Spinal cord (tissue), 10 donors: ENCODE data around the gene LRRC43. TPM values are rescaled to one million over a fixed set of nuclear protein-coding genes. Genes with fewer than 3 reads are reported as not detected.

Source experiments
- DNase-seq, 6 donors: peaks; one replicate each; pipeline versions ENCODE4 v3.0.0 to v3.0.0-alpha.2; 2013 to 2015; ENCODE audit warnings: low spot score in 6 of 6, low read depth in 4 of 6
- H3K27ac ChIP-seq: one replicate; pipeline ENCODE4 v1.5.1; 2013; ENCODE audit warnings: low read depth, low read length, control low read depth
- H3K27me3 ChIP-seq: one replicate; pipeline ENCODE4 v1.6.1; 2013; ENCODE audit warnings: low read length; ENCODE audit not compliant: control insufficient read depth, insufficient read depth
- H3K36me3 ChIP-seq: one replicate; pipeline ENCODE4 v1.6.1; 2013; ENCODE audit warnings: low read length; ENCODE audit not compliant: control insufficient read depth, insufficient read depth
- H3K4me1 ChIP-seq: one replicate; pipeline ENCODE4 v1.6.1; 2013; ENCODE audit warnings: low read length; ENCODE audit not compliant: control insufficient read depth, insufficient read depth
- H3K4me3 ChIP-seq: one replicate; pipeline ENCODE4 v1.5.1; 2013; ENCODE audit warnings: low read depth, low read length, control low read depth
- H3K9me3 ChIP-seq: one replicate; pipeline ENCODE4 v1.6.1; 2013; ENCODE audit warnings: low read length; ENCODE audit not compliant: control insufficient read depth, insufficient read depth
- WGBS: methylation state at CpG from one replicate; pipeline ENCODE4 v1.1.5; 2013; ENCODE audit warnings: missing lambda C conversion rate; ENCODE audit not compliant: insufficient coverage; 5-methylcytosine and 5-hydroxymethylcytosine counted together
- polyA plus RNA-seq, 2 donors: library from polyadenylated mRNA; unstranded; fragments of 120-200 nt; gene quantifications; one replicate each; pipeline ENCODE4 v1.2.1, GENCODE V29; 2013; ENCODE audit not compliant: insufficient read length in 2 of 2
- total RNA-seq, 2 donors: library from RNA; depleted of rRNA in 1 of 2; stranded (reverse); fragments of 120-200 nt in 1 of 2; fragments of >200 nt in 1 of 2; gene quantifications; one replicate each; pipeline versions ENCODE4 v1.2.3 to v1.2.4, GENCODE V29; 2013 to 2014
- donor health status: healthy.

The LRRC43 gene
- total and polyA plus RNA-seq, 4 donors = 4.6 to 8.9 (median 7.7) TPM

- Histone ChIP-seq H3K27me3 (no peaks in the 10 kb centered on the region), H3K27ac (no peak overlapping the region), H3K4me1 (no peaks in the 10 kb centered on the region), H3K4me3 (no peak overlapping the region), H3K36me3 (peaks cover 44% of the 10 kb centered on the region), H3K9me3 (no peaks in the 10 kb centered on the region)
- DNase-seq = no peak
- 92% methylated on average over 5 of the region's 10 CpGs for WGBS
Observed at GRCh38 chr12:122232691-122233090, 49.8 kb downstream of the LRRC43 start.

DNA sequence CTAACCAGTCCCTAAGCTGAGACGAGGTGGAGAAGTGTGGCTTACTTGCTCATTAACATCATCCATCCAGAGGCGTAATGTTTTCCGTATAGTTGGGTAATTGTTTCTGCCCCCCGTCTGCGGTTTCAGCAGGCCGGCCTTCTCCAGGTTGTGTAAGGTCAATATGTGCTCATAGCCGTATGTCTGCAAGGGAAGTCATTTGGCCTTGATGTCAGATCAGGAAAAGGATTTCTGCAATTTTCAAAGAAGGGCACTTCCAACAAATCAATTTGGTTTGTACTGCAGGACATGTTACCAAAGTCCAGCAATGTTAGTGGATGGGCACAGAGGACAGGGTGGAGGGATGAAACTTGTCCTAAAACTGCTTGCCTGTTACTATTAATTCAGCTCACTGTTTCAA lies 52.8 kb downstream of the LRRC43 start:
- WGBS = 95% methylated on average over 6 of the region's 7 CpGs
- no peaks in the 10 kb centered on the region for H3K4me1 ChIP-seq
- H3K36me3 ChIP-seq = peaks cover 55% of the 10 kb centered on the region
- H3K27me3 ChIP-seq = no peaks in the 10 kb centered on the region
- no peaks in the 10 kb centered on the region for H3K9me3 ChIP-seq
- H3K27ac ChIP-seq = no peak overlapping the region
- H3K4me3 ChIP-seq = no peak overlapping the region
- no peak for DNase-seq

GRCh38 chr12:122238861-122239260 lies 55.9 kb downstream of the LRRC43 start:
- Histone ChIP-seq H3K27me3 (no peaks in the 10 kb centered on the region), H3K4me1 (no peaks in the 10 kb centered on the region), H3K27ac (no peak overlapping the region), H3K4me3 (no peak overlapping the region), H3K9me3 (no peaks in the 10 kb centered on the region), H3K36me3 (peaks cover 62% of the 10 kb centered on the region)
- 100% methylated on average over 1 of the region's 5 CpGs for WGBS
- no peak for DNase-seq

DNA sequence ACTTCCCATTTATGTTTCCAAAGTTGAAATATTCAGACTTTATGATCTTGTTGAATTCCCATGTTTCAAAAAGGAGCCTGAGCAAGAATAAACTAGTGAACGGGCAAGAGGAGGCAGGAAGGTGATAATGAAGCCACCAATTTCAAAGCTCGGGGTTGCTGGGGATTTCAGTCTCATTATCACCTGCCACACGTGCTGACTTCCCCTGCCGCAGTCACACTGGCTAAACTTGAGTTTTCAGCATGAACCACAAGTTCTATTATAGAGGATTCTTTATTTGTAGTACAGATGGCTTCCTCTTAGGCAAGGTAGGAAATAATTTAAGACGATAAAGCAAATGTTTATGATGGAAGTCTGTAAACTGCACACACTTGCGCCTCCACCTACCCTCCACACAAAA lies 61.0 kb downstream of the LRRC43 start:
- H3K4me1 ChIP-seq = no peaks in the 10 kb centered on the region
- no peak for DNase-seq
- no peaks in the 10 kb centered on the region for H3K27me3 ChIP-seq
- H3K4me3 ChIP-seq = no peak overlapping the region
- H3K36me3 ChIP-seq = peaks cover 45% of the 10 kb centered on the region
- WGBS = 100% methylated on average over 1 of the region's 6 CpGs
- no peaks in the 10 kb centered on the region for H3K9me3 ChIP-seq
- no peak overlapping the region for H3K27ac ChIP-seq

- no peaks in the 10 kb centered on the region for H3K4me1 ChIP-seq
- 89% methylated on average over 8 of the region's 11 CpGs for WGBS
- no peak overlapping the region for H3K27ac ChIP-seq
- DNase-seq = no peak
- H3K4me3 ChIP-seq = no peak overlapping the region
- no peaks in the 10 kb centered on the region for H3K27me3 ChIP-seq
- peaks cover 48% of the 10 kb centered on the region for H3K36me3 ChIP-seq
- H3K9me3 ChIP-seq = no peaks in the 10 kb centered on the region
Observed at GRCh38 chr12:122244565-122245371, 61.8 kb downstream of the LRRC43 start.

GRCh38 chr12:122245553-122245952 lies 62.6 kb downstream of the LRRC43 start:
- no peaks in the 10 kb centered on the region for H3K4me1 ChIP-seq
- H3K27me3 ChIP-seq = no peaks in the 10 kb centered on the region
- H3K27ac ChIP-seq = no peak overlapping the region
- no CpG with 5 or more reads among the region's 1 CpG for WGBS
- DNase-seq = no peak
- H3K4me3 ChIP-seq = no peak overlapping the region
- H3K36me3 ChIP-seq = peaks cover 47% of the 10 kb centered on the region
- no peaks in the 10 kb centered on the region for H3K9me3 ChIP-seq

GRCh38 chr12:122250047-122250446 lies 67.1 kb downstream of the LRRC43 start:
- no peak overlapping the region for H3K4me3 ChIP-seq
- no peak overlapping the region for H3K27ac ChIP-seq
- H3K9me3 ChIP-seq = no peaks in the 10 kb centered on the region
- no peaks in the 10 kb centered on the region for H3K27me3 ChIP-seq
- peaks cover 49% of the 10 kb centered on the region for H3K36me3 ChIP-seq
- no peaks in the 10 kb centered on the region for H3K4me1 ChIP-seq
- 100% methylated on average over 4 of the region's 6 CpGs for WGBS
- no peak for DNase-seq

- WGBS = 96% methylated on average over 5 of the region's 8 CpGs
- no peak overlapping the region for H3K4me3 ChIP-seq
- H3K36me3 ChIP-seq = peaks cover 52% of the 10 kb centered on the region
- H3K27me3 ChIP-seq = no peaks in the 10 kb centered on the region
- no peaks in the 10 kb centered on the region for H3K4me1 ChIP-seq
- no peak overlapping the region for H3K27ac ChIP-seq
- no peaks in the 10 kb centered on the region for H3K9me3 ChIP-seq
- no peak for DNase-seq
Observed at GRCh38 chr12:122250536-122250935, 67.6 kb downstream of the LRRC43 start.
